Naive B cell (primary cell): ENCODE results near the gene ROBO1. TPM values are rescaled to one million over a fixed set of nuclear protein-coding genes. Genes with fewer than 3 reads are reported as not detected.

Experiments
- ATAC-seq, 2 donors: fragments of 150-1000 bp; cut with Tn5 transposase; 2 replicates each; pipeline ENCODE4 v1.10.0; 2021; ENCODE audit warnings: low read depth in 2 of 2, mild to moderate bottlenecking in 2 of 2, moderate library complexity in 2 of 2
- DNase-seq: peaks from one replicate; pipeline ENCODE4 v3.0.0; 2022
- H3K27ac Mint-ChIP-seq, 6 donors: one replicate each; pipeline ENCODE4 v1.8.0; 2020 to 2022; ENCODE audit warnings: mild to moderate bottlenecking in 6 of 6, mixed read lengths in 6 of 6, moderate library complexity in 5 of 6, inconsistent platforms in 2 of 6
- H3K27me3 Mint-ChIP-seq, 3 donors: one replicate each; pipeline ENCODE4 v1.8.0; 2021 to 2022; ENCODE audit warnings: mixed read lengths in 3 of 3, mild to moderate bottlenecking in 1 of 3
- H3K36me3 Mint-ChIP-seq, 2 donors: one replicate each; pipeline ENCODE4 v1.8.0; 2020 to 2022; ENCODE audit warnings: mixed read lengths in 2 of 2, inconsistent platforms in 1 of 2, mild to moderate bottlenecking in 1 of 2
- H3K4me1 Mint-ChIP-seq, 3 donors: one replicate each; pipeline ENCODE4 v1.8.0; 2020 to 2022; ENCODE audit warnings: mixed read lengths in 3 of 3, inconsistent platforms in 1 of 3, mild to moderate bottlenecking in 1 of 3, moderate library complexity in 1 of 3
- H3K4me3 Mint-ChIP-seq, 8 donors: one replicate each; pipeline ENCODE4 v1.8.0; 2020 to 2022; ENCODE audit warnings: mild to moderate bottlenecking in 8 of 8, mixed read lengths in 8 of 8, moderate library complexity in 8 of 8, inconsistent platforms in 2 of 8
- H3K9me3 Mint-ChIP-seq, 7 donors: one replicate each; pipeline ENCODE4 v1.8.0; 2020 to 2022; ENCODE audit warnings: mixed read lengths in 7 of 7, mild to moderate bottlenecking in 5 of 7, inconsistent platforms in 2 of 7, moderate library complexity in 1 of 7
- polyA plus RNA-seq, 6 donors: library from polyadenylated mRNA; unstranded; fragments of 300-500 nt; fragmentation: Illumina TruSeq; gene quantifications; one replicate each; pipeline ENCODE4 v1.2.3, GENCODE V29; 2021; ENCODE audit warnings: low read depth in 6 of 6

Gene ROBO1
- polyA plus RNA-seq, 6 donors from 2014 or later = 0.39 to 0.44 TPM; not detected in 4

DNA sequence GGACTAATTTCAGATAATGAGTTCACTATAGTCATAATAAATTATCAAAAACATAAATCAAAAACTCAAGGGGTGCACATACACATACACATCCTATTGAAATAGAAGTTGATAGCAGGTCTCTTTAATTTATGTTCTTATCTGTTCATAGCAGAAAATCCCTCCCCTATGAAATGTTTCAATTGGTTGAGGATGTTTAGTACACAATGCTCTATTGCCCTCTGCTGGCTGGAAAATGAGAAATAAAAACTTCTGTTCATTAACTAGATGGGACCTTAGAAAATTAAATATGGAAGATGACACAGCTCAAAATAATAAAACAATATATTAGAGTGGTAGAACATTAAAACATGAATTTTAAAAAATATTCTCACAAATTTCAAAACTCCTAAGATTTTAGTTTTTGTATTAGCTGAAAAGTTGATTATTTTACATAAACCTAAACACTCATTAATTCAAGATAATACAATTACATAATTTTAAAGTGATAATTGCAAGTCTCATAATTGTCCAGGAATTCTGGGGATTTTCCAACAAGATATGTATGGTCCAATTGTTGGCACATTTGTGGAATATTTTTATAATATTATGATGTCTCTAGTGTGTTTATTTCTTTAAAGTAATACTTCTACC is 735.0 kb downstream of the ROBO1 start:
- Mint-ChIP-seq H3K4me1 (no peaks in the 10 kb centered on the region), H3K36me3 (no peaks in the 10 kb centered on the region), H3K27me3 (no peaks in the 10 kb centered on the region), H3K9me3 (no peaks in the 10 kb centered on the region), H3K27ac (no peak overlapping the region), H3K4me3 (no peak overlapping the region)
- DNase-seq = no peak
- ATAC-seq = no peak

DNA sequence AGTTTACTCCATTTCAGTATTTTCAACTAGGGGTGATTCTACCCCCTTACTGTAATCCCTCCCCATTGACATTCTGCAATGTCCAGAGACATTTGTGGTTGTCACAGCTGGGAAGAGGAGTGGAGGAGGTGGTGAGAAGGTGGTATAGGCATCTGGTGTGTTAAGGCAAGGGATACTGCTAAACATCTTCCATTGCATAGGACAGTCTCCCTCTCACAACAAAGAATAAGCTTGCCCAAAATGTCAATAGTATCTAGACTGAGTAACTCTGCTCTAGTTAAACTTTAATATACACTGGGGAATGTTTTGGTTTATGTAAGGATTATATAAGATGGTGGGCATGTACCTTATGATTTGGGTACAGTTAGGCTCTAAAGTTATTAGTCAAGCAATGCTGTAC is 737.6 kb downstream of the ROBO1 start:
- no peaks in the 10 kb centered on the region for H3K9me3 Mint-ChIP-seq
- H3K27ac Mint-ChIP-seq = no peak overlapping the region
- H3K36me3 Mint-ChIP-seq = no peaks in the 10 kb centered on the region
- H3K27me3 Mint-ChIP-seq = no peaks in the 10 kb centered on the region
- ATAC-seq (no peak), DNase-seq (no peak)
- H3K4me1 Mint-ChIP-seq = no peaks in the 10 kb centered on the region
- H3K4me3 Mint-ChIP-seq = no peak overlapping the region

DNA sequence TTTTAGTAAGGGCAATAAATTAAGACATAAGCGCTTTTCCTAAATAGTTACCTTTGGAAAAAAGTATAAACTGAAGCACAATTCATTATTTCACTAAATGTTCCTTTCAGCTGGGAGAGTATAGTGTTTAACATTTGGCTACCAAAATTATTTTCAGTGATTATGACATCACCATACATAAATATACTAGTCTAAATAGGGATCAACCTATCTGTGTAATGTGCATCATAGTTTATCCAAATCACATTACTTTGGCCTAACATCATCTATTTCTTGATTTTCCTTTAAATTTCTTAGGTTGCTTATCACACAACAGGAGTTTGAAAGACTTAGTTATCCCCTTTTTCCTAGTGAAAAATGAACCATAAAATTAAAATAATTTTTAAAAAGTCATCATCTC is 738.9 kb downstream of the ROBO1 start:
- H3K27ac Mint-ChIP-seq = no peak overlapping the region
- no peaks in the 10 kb centered on the region for H3K36me3 Mint-ChIP-seq
- no peaks in the 10 kb centered on the region for H3K4me1 Mint-ChIP-seq
- ATAC-seq (no peak), DNase-seq (no peak)
- H3K9me3 Mint-ChIP-seq = no peaks in the 10 kb centered on the region
- H3K4me3 Mint-ChIP-seq = no peak overlapping the region
- no peaks in the 10 kb centered on the region for H3K27me3 Mint-ChIP-seq

DNA sequence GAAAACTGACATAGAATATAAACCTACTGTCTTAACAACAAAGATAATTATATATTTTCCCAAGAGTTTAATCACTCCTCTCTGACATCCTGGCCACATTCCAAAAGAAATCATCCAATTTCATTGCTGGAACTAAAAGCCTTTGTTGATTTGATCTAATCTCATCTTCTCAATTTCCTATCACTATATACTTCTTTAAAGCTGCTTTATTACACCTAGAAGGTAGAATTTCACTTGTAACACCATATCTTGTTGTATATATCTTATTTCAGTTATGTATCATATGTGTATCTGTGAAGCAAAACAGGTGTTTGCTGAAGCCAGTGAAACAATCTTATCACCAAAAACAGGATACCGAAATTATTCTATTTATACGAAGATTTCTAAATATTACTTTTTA is 740.2 kb downstream of the ROBO1 start:
- Mint-ChIP-seq H3K4me3 (no peak overlapping the region), H3K27me3 (no peaks in the 10 kb centered on the region), H3K4me1 (no peaks in the 10 kb centered on the region), H3K36me3 (no peaks in the 10 kb centered on the region), H3K27ac (no peak overlapping the region), H3K9me3 (no peaks in the 10 kb centered on the region)
- ATAC-seq (no peak), DNase-seq (no peak)

DNA sequence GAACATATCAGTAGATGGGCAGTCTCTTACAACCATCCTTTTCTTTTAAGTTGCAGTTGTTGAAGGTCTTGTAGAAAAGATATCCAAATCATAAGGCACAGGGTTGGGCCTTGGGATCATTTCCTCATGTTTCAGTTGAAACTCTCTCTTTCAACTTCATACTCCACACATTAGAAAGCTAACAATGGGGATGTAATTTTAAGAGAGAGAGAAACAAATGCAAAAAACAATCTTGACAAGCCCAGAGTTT is 747.9 kb downstream of the ROBO1 start:
- peak overlapping the region in 3 of 8 donors; percentile 69 to 77 (median 71) for H3K4me3 Mint-ChIP-seq
- H3K4me1 Mint-ChIP-seq = peaks cover 5 to 9% (median 7%) of the 10 kb centered on the region in 3 donors
- H3K36me3 Mint-ChIP-seq = peaks cover 0 to 8% of the 10 kb centered on the region in 2 donors
- no peak overlapping the region for H3K27ac Mint-ChIP-seq
- ATAC-seq (no peak), DNase-seq (no peak)
- peaks cover 0 to 2% (median 0%) of the 10 kb centered on the region in 7 donors for H3K9me3 Mint-ChIP-seq
- peaks cover 9 to 26% (median 21%) of the 10 kb centered on the region in 3 donors for H3K27me3 Mint-ChIP-seq

DNA sequence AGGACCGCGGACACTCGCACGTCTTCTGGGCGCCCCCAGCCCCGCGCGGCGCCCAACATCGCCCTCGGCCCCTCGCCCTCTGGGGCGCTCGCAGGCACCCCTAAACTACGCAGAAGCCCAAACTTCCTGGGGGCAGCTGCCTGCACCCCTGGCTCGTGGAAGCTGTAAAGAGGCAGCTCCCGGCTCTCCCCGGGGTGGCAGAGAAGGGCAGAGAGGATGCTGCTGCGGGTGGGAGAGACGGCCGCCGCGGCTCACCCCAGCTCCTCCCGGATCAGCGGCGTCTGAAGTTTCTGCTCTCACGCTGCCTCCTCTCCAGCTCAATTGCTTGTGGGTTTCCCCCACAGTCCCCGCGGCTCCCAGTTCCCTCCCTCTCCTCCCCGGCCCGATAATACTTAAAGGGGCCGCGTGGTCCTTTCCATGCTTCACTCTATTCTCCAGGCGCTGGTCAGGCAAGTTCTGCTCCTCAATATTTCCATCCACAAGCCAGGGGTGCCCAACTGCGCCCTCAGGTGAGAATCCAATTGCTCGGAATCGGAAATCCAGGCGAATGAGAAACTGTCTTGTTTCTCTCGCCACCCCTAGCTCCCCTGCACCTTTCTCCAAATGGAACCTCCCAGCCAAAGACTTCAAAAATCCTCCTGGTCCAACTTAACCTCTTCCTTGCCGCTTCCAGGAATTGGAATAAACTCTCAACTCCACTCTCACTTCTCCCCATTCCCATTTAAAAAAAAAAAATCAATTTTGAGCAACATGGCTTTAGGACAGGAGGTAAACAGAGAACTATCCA is 748.5 kb downstream of the ROBO1 start:
- H3K27ac Mint-ChIP-seq = no peak overlapping the region
- H3K36me3 Mint-ChIP-seq = peaks cover 0 to 8% of the 10 kb centered on the region in 2 donors
- peaks cover 0 to 2% (median 0%) of the 10 kb centered on the region in 7 donors for H3K9me3 Mint-ChIP-seq
- ATAC-seq = peak; percentile 14
- peak overlapping the region in 6 of 8 donors; percentile 53 to 83 (median 70) for H3K4me3 Mint-ChIP-seq
- H3K4me1 Mint-ChIP-seq = peaks cover 5 to 9% (median 7%) of the 10 kb centered on the region in 3 donors
- no peak for DNase-seq
- H3K27me3 Mint-ChIP-seq = peaks cover 9 to 26% (median 21%) of the 10 kb centered on the region in 3 donors

DNA sequence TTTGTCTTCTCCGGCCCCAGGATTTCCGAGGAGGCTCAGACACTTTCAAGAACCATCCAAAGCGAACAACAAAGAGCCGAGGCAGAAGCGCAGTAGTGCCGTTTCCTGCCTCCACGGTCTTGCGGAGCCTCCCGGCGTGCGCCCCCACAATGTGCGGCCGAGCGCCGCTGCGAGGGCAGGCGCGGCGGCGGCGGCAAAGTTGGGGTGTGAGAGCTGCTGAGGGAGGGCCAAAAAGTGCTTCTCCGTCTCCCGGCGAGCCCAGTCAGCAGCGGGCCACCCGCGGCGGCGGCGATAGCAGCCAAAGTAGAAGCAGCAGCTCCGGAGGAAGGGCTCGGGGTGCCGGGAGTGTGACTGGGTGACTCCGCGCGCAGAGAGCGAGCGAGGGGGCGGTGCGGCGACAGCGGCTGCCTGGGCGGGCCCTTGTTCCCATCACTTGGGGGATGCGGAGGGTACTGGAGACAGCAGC is 749.1 kb downstream of the ROBO1 start:
- DNase-seq (no peak), ATAC-seq (peak; percentile 14 to 25)
- Mint-ChIP-seq H3K4me1 (peaks cover 5 to 9% (median 7%) of the 10 kb centered on the region in 3 donors), H3K36me3 (peaks cover 0 to 8% of the 10 kb centered on the region in 2 donors), H3K27me3 (peaks cover 9 to 26% (median 22%) of the 10 kb centered on the region in 3 donors), H3K9me3 (peaks cover 0 to 2% (median 0%) of the 10 kb centered on the region in 7 donors), H3K4me3 (peak overlapping the region in 2 of 8 donors; percentile 16 to 80), H3K27ac (no peak overlapping the region)

DNA sequence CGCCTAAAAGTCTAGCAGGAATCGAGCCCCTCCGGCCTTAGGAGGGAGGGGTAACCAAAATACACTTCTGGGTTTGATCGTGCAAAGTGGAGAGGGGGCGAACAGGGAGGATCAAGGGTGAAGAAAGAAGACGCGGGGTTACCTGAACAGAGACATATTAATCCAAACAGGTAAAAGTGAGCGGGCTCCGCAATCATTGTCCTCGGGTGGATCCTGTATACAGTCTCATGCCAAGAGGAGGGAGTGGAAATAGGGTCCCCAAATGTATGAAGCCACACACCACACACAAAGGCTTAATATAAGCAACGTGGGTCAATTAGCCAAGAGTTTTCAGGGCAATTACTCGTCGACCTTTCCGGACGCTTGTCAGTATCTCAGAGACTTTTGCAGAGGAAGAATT is 749.5 kb downstream of the ROBO1 start:
- Mint-ChIP-seq H3K4me3 (no peak overlapping the region), H3K9me3 (peaks cover 0 to 2% (median 0%) of the 10 kb centered on the region in 7 donors), H3K27ac (no peak overlapping the region), H3K36me3 (peaks cover 0 to 8% of the 10 kb centered on the region in 2 donors), H3K27me3 (peaks cover 9 to 26% (median 25%) of the 10 kb centered on the region in 3 donors), H3K4me1 (peaks cover 5 to 9% (median 7%) of the 10 kb centered on the region in 3 donors)
- DNase-seq = no peak
- ATAC-seq = no peak

DNA sequence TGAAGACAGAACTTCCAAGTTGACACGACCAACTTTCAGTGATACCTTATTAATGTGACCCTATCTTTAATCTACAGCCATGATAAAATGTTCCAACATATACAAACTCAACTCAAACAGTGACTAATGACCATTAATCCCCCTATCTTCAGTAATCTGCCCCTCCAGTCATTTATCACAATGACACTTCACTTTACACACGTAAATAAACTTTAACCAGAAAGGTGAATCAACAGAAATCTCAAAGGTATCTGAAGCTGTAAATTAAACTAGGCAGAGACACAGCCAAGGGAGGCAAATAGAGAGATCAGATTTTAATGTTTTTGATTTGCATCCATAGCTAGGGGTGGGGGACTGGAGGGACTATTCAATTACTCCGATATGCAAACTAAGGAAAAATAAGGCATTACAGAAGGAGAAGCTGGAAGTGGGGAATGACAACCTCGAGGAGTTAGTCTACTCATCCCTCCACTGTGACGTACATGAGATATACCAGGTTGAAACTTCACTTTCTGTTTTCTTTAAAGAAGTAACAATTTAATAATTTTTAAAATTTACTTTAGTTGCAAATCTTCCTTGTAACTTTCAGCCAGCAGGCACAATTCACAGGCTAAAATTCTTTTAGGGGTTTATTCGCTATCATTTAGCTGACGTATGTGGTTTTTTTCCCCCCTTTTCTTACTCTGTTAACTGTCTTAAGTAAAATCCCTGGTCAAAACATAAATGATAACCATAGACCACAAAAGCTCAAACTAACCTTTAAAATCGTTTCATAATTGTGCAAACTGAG is 751.0 kb downstream of the ROBO1 start:
- ATAC-seq (no peak), DNase-seq (no peak)
- H3K36me3 Mint-ChIP-seq = peaks cover 0 to 8% of the 10 kb centered on the region in 2 donors
- H3K27ac Mint-ChIP-seq = no peak overlapping the region
- H3K27me3 Mint-ChIP-seq = peaks cover 9 to 21% (median 20%) of the 10 kb centered on the region in 3 donors
- H3K4me3 Mint-ChIP-seq = no peak overlapping the region
- H3K4me1 Mint-ChIP-seq = peaks cover 5 to 15% (median 7%) of the 10 kb centered on the region in 3 donors
- peaks cover 0 to 2% (median 0%) of the 10 kb centered on the region in 7 donors for H3K9me3 Mint-ChIP-seq

DNA sequence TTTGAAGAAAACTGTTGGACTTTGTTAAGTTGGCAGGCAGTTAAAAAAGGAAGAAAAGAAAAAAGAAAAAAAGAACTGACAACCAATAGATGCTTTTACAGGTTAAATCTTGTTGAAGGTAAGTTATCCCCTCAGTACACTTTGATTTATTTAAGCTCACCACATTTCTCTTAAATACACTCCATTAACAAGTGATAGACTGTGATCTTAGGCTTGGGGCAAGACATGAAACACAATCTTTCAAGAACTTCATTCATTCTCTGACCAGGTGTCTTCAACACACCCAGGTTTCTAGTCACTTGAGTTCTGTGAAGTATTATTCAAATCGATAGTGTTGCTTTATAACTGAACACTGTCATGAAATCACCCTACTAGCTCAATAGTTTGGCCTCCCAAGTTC is 751.9 kb downstream of the ROBO1 start:
- Mint-ChIP-seq H3K9me3 (no peaks in the 10 kb centered on the region), H3K4me1 (peaks cover 5 to 15% (median 7%) of the 10 kb centered on the region in 3 donors), H3K27ac (no peak overlapping the region), H3K4me3 (no peak overlapping the region), H3K27me3 (peaks cover 9 to 19% (median 19%) of the 10 kb centered on the region in 3 donors), H3K36me3 (peaks cover 0 to 8% of the 10 kb centered on the region in 2 donors)
- DNase-seq = no peak
- ATAC-seq = no peak

DNA sequence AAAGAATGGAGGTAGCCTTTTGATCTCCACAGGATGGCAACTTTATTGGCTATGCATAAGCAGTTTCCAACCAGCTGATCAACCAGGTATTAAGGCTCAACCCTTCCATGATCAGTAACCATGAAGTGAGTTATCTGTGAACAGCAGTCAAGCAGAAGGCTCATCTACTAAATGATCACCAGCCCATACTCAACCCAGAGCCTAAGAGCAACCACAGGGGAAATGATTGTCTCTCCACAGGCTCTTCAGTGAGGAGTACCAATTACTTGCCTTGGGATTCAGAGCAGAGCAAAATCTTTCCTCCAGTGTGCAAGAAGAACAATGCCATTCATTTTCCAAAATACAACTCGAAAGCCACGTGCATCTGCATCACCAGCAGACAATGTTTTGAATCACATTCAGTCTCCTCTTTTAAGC is 754.8 kb downstream of the ROBO1 start:
- Mint-ChIP-seq H3K27ac (no peak overlapping the region), H3K9me3 (no peaks in the 10 kb centered on the region), H3K4me1 (peaks cover 0 to 6% (median 0%) of the 10 kb centered on the region in 3 donors), H3K4me3 (no peak overlapping the region), H3K27me3 (peaks cover 0 to 10% (median 6%) of the 10 kb centered on the region in 3 donors), H3K36me3 (no peaks in the 10 kb centered on the region)
- DNase-seq = no peak
- ATAC-seq = no peak

DNA sequence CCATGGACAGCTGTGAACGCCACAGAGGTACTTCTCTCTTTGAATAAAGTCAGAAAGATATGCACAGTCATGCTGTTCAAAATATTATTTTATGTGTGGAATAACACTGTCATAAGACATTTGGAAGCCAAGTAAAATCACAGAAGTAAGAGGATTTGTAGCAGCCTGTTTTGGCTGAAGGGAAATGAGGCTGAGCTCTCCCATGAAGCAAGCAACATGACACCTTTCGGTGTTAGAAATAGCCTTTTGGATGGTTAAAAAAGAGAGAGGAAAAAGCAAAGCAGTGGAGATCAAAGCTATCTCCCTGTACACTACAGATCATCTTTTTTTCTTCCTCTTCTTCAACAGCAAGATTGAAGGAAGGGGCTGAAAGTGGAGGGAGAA is 755.3 kb downstream of the ROBO1 start:
- Mint-ChIP-seq H3K4me1 (peaks cover 0 to 6% (median 0%) of the 10 kb centered on the region in 3 donors), H3K27me3 (peaks cover 0 to 10% (median 6%) of the 10 kb centered on the region in 3 donors), H3K27ac (peak overlapping the region in 1 of 6 donors; percentile 21), H3K36me3 (no peaks in the 10 kb centered on the region), H3K9me3 (no peaks in the 10 kb centered on the region), H3K4me3 (no peak overlapping the region)
- no peak for ATAC-seq
- no peak for DNase-seq

DNA sequence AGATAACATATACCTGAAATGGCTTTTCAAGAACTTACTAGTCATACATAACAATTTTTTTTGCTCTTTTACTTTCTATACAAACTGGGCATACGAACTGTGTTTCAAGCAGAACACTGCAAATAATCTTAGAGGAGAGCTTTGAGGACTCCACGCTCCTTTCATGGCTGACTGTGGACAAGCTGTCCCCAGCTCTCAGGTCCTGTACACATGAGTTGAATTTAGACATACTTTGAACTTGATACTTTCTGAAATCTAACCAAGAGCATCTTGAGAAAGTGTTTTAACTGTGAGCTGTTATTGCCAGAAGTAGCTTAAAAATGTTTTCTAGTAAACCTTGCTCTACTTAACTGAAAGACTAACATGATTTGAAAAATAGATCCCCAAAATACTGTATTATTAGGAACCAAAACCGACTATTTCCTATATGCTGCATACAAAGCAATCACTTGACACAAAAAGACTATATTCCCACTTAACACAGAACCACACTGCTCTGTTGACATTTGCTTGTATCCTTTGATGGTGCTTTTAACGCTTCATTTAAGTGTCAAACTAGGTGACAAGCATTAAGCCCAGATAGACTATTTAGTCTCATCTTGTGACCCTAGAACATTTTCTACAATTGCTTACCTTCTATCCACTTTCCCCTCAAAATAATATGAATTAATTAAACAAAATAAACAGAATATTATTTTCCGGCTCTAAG is 755.8 kb downstream of the ROBO1 start:
- Mint-ChIP-seq H3K27me3 (peaks cover 0 to 10% (median 6%) of the 10 kb centered on the region in 3 donors), H3K9me3 (no peaks in the 10 kb centered on the region), H3K27ac (peak overlapping the region in 1 of 6 donors; percentile 21), H3K4me1 (peaks cover 0 to 6% (median 0%) of the 10 kb centered on the region in 3 donors), H3K36me3 (no peaks in the 10 kb centered on the region), H3K4me3 (no peak overlapping the region)
- ATAC-seq = no peak
- DNase-seq = no peak
